NCI-H1105 treated with DMSO at 0.1 percent for 48 hours (cell line): Measurements from ENCODE around the gene RUSF1.

ENCODE experiments used
- DNase-seq: peaks from one replicate; lab custom pipeline; 2025; lab: John Stamatoyannopoulos, UW

Gene RUSF1

DNA sequence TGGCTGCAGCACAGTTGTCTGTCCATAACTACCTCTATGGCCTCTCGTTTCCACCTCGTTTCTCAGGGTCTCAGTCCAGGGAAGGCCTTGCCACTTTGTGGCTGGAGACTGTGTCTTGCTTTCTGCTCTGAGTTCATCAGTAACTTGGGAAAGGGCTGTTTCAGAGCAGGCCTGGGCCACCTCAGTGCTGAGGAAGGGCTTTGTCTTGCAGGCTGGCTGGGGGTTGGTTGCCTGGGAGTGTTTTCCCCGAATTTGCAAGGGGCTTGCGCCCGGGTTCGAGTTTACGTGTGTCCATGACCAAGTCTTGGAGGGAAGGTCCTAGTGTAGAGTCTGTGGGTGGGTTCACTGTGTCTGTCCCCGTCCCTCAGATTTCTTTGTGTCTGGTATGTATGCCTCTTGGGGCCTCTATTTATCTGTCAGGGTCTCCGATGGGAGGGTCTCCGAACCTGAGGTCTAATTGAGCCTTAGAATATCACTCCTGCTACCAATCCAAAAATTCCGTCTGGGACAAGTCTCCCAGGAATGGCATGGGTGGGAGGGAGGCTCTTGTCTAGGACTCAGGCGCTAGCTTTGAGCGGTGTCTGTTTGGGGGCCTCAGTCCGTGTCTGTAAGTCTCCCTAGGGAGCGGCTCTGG lies 36.8 kb downstream of the RUSF1 start:
- no peak for DNase-seq

DNA sequence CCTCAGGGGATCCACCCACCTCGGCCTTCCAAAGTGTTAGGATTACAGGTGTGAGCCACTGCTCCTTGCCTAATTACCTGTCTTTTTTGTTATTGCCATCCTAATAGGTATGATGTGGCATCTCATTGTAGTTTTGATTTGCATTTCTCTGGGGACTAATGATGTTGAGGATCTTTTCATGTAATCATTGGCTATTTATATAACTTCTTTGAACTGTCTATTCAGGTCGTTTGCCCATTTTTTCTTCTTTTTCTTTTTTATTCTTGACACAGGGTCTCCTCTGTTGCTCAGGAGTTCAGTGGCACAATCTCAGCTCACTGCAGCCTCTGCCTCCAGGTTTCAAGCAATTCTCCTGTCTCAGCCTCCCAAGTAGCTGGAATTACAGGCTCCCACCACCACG lies 37.6 kb downstream of the RUSF1 start:
- DNase-seq, result no peak

DNA sequence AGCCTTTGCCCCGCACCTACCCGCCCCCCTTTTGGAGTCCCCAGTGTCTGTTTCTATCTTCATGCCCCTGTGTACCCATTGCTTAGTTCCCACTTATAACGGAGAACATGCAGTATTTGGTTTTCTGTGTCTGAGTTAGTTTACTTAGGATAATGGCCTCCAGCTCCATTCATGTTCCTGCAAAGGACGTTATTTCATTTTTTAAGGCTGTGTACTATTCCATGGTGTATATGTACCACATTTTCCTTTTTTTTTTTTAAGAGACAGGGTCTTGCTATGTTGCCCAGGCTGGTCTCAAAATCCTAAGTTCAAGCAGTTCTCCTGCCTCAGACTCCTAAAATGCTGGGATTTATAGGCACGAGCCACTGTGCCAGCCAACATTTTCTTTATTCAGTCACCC lies 40.3 kb downstream of the RUSF1 start:
- DNase-seq, result no peak

DNA sequence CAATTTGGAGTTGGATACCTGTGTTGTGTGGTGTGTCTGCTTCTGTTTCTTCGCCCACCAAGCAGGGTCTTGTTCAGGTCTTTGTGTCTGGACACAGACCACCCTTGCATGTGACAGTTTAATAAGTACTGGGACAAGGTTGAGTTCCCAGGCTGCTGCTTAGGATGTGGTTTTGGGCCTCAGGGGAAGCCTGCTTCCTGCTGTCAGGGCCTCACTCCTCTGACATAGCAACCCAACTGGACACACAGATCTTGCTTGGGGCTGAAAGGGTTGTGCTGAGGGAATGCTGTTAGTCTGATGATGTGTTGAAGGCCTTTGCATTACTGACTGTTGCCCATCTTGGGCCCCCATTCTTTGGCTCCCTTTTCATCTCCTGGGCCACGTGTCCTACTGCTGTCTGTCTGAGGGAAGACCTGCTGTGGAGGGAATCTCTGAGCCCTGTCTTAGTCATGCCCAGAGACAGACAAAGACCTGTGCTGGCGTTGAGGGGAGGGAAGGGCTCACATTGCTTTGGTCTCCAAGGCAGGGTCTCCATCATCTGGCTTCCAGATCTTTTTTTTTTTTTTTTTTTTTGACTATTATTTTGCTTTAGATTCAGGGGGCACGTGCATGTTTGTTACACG lies 40.9 kb downstream of the RUSF1 start:
- DNase-seq, result no peak

DNA sequence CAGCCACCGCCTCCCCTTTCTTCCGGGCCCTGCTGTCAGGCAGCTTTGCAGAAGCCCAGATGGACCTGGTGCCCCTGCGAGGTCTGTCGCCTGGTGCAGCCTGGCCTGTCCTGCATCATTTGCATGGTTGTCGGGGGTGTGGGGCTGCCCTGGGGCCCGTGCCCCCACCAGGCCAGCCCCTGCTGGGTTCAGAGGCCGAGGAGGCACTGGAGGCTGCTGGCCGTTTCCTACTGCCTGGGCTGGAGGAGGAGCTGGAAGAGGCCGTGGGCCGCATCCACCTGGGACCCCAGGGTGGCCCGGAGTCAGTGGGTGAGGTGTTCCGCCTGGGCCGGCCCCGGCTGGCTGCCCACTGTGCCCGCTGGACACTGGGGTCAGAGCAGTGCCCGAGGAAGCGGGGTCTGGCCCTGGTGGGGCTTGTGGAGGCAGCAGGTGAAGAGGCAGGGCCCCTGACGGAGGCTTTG lies 41.8 kb downstream of the RUSF1 start:
- DNase-seq, result no peak

DNA sequence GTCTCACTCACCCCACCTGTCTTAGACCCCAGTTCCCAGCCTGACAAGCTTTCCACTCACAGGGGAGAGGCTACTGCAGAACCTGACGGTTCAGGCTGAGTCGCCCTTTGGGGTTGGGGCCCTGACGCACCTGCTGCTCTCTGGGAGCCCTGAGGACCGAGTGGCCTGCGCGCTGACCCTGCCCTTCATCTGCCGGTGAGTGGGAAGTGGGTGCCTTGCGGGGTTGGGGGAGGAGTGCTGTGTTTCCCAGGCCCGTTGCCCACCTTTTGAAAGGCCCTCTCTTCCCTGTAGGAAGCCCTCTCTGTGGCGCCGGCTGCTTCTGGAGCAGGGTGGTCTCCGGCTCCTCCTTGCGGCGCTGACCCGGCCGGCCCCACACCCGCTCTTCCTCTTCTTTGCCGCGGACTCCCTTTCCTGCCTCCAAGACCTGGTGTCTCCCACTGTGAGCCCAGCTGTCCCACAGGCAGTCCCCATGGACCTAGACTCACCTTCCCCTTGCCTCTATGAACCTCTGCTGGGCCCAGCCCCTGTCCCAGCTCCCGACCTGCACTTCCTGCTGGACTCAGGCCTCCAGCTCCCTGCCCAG lies 42.3 kb downstream of the RUSF1 start:
- no peak for DNase-seq

DNA sequence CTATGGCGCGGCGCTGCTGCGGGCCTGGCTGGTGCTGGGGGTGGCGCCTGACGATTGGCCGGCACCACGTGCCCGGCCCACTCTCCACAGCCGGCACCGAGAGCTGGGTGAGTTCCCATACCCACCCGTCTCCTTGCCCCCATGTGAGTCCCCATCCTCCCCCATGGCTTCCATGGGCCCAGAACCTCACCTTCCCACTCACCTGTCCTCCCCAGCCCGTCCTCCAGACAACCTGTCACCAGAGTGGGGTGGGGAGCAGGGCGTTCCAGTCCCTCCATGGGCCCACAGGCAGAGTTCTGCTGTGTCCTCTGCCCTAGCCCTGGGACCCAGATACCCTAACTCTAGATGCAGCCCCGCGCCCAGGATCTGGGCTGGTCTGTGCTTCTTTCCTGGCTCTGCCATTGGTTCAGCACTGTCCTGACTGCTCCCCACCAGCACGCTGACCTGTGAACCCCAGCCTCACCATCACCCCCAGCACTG lies 43.4 kb downstream of the RUSF1 start:
- no peak for DNase-seq

DNA sequence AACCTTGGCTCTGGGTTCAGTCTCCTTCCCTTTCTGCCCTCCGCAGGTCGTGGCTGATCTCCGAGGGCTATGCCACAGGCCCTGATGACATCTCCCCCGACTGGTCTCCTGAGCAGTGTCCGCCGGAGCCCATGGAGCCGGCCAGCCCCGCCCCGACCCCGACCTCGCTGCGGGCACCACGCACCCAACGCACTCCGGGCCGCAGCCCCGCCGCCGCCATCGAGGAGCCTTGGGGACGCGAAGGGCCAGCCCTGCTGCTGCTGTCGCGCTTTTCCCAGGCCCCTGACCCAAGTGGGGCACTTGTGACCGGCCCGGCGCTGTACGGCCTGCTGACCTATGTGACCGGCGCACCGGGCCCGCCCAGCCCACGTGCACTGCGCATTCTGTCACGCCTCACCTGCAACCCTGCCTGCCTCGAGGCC lies 43.8 kb downstream of the RUSF1 start:
- DNase-seq, result no peak

DNA sequence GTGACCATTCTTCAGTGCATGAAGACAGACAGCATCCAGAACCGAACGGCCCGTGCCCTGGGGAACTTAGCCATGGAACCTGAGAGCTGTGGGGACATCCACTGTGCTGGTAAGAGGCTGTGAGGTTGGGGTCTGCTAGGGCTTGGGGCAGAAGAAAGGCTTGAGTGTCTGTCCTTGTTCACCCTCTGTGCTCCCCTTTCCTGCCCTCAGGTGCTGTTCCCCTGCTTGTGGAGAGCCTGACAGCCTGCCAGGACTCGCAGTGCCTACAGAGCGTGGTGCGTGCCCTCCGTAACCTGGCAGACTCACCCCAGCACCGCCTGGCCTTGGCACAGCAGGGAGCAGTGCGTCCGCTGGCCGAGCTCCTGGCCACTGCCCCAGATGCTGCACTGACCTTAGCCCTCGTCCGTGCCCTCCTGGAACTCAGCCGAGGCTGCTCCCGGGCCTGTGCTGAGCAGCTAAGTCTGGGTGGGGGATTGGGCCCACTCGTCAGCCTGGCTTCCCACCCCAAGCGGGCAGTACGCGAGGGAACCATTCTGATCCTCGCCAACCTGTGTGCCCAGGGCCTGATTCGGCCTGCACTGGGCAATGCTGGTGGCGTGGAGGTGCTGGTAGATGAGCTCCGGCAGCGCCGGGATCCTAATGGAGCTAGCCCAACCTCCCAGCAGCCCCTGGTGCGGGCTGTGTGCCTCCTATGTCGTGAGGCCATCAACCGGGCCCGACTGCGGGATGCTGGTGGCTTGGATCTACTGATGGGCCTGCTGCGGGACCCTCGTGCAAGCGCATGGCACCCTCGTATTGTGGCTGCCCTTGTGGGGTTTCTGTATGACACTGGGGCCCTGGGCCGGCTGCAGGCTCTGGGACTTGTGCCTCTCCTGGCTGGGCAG lies 46.0 kb downstream of the RUSF1 start:
- no peak for DNase-seq

DNA sequence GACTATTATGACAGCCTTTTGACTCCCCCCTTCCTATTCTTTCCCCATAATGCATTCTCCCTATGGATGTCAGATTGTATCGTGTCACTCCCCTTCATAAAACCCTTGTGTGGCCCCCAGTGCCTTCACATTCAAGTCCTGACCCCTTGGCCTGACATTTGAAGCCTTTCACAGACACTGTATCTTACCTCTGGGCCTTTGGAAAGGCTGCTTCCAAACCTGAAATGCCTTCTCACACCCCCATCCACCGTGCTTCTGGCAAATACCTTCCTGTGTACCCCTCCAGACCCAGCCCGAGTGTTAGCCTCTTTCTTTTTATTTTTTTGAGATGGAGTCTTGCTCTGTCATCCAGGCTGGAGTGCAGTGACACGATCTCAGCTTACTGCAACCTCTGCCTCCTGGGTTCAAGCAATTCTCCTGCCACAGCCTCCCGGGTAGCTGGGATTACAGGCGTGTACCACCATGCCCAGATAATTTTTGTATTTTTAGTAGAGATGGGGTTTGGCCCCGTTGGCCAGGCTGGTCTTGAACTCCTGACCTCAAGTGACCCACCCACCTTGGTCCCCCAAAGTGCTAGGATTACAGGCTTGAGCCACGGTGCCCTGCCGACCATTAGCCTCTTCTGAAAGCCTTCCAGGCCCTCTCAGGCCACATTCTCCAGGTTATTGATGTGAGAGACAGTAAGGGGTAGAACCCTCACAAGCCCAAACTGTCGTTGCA lies 46.8 kb downstream of the RUSF1 start:
- no peak for DNase-seq

DNA sequence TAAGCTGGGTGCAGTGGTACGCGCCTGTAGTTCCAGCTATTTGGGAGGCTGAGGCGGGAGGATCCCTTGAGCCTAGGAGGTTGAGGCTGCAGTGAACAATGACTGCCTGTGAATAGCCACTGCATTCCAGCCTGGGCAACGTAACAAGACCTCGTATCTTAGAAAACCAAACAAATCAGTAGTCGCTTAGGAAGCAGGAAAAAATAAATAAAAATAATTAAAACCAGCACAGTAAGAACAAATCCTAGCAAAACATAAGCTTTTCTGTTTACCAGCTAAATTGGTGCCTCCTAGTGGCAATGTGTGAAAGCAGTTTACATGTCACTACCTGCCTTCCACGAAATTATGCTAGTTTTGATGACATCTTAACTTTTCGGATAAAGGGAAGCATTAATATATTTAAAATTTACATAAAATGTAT lies 47.6 kb downstream of the RUSF1 start:
- no peak for DNase-seq

DNA sequence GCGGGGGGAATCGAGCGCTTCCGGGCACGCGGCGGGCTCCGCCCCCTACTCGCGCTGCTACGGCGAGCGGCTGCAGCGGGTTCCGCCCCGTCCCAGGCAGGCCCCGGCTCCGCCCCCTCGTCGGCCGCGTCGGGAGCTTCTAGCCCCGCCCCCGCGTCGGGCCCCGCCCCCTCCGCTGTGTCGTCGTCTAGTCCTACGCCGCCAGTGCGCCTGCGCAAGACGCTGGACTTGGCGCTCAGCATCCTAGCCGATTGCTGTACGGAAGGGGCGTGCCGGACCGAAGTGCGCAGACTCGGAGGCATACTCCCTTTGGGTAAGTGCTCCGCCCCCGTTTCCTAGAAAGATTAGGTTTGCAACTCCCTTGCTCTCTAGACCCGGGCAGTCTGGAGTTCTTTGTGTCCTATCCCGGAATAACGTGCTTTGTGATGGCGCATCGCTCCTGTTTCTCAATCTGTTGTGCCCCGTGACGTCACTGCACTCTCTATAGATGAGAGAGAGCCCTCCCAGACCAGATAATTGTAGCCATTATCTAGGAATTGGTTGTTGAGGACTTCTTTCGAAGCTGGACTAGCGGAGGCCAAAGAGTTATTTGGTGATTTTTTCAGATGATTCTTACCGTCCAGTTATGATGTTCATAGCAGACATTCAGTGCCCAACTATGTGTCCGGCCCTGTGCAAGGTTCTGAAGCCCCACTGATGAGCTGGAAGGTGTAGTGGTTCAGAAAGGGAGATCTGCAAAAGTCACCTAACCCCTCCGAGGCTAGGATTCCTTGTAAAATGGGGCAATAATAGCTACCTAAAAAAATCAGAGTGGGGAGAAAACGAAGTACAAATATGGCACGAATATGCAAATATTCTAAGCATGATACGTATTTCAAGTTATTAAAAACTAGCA lies 48.3 kb downstream of the RUSF1 start:
- DNase-seq, result peak; percentile 97

DNA sequence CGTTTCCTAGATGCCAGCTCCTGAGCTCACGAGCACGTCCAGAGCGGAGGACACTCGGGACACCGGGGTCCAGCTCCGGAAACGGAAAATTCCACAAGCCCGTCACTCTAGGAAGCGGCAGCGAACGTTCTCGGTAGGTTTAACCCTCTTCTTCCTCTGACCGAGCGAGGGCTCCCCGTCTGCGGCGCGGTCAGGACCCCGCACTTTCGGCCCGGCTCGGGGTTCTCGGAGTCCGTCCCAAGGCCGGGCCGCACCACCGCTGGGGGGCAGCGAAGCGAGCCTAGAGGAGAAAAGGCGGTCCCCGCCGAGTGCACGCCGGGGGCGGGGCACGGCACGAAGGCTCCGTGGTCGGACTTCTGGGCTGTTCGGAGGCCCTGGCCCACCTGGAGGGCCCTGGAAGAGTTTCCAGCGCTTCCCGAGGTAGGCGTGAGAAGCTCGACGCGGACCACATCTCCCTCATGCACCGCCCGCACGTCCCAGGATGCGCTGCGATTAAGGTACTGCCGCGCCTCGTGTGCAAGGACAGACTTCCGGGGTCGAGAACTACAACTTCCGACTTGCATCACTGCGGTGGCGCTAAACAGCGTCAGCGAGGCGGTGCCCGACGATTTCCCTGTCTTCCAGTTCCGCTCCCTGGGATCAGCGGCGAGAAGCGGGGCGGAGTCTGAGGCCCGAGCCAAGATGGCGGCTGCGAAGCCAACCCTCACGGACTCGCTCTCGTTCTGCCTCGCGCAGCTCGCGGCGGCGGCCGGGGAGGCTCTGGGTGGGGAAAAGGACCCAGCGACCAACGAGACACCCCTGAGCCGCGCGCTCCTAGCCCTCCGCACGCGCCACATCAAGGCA lies 49.1 kb downstream of the RUSF1 start, which contains the start of gene ARMC5:
TSS of gene ARMC5 (plus strand) at position 658 of the 843 bp plus-strand sequence. CDS start at position 682, 24 bp downstream.
- peak; percentile 95 for DNase-seq

DNA sequence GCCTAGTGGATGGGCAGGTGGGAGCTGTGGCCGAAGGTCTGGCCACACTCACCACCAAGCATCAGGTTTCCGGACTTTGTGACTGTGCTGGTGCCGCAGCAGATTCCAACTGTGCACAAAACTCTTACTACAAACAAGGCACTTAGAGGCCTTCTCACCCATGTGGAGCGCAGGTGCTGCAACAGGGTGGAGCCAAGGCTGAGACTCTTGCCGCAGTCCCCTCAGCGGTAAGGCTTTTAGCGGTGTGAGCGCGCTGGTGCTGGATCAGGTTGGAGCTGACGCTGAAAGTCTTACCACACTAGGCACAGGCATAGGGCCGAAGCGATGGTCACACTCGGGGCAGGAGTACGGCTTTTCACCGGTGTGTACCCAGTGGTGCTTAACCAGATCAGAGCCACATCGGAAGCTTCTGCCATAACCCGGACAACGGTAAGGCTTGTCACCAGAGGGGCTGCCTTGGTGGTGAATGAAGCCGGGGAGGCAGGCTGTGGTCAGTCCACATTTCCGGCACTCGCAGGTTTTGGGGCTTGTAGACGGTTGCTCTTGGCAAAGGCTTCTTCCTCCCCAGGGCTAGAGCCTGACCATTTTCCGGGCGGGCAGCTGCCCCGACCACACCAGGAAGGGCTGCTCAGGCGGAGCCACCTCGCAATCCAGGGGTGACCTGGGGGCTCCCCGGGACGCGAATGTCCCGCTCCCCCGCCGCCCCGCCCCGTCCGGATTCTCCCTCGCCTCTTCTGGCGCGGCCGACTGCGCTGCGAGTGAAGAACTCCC lies 49.9 kb downstream of the RUSF1 start:
- DNase-seq, result no peak

DNA sequence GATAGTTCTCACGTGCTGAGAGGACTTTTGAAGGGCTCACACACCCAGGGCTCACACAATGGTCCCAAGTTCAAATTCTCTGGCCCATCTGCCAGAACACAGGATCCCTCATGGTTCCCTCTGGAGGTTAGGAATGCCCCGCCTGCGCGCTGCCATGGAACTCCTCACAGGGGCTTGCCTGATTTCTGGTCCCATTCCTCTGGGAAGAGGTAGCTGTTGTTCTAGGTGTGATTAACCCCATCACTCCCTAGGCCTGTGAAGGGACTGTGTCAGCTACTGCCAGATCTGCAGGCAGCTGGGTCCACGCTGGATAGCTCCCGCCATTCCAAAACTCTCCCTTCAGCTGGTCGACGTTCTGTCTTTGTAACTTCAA lies 51.2 kb downstream of the RUSF1 start:
- DNase-seq, result no peak

DNA sequence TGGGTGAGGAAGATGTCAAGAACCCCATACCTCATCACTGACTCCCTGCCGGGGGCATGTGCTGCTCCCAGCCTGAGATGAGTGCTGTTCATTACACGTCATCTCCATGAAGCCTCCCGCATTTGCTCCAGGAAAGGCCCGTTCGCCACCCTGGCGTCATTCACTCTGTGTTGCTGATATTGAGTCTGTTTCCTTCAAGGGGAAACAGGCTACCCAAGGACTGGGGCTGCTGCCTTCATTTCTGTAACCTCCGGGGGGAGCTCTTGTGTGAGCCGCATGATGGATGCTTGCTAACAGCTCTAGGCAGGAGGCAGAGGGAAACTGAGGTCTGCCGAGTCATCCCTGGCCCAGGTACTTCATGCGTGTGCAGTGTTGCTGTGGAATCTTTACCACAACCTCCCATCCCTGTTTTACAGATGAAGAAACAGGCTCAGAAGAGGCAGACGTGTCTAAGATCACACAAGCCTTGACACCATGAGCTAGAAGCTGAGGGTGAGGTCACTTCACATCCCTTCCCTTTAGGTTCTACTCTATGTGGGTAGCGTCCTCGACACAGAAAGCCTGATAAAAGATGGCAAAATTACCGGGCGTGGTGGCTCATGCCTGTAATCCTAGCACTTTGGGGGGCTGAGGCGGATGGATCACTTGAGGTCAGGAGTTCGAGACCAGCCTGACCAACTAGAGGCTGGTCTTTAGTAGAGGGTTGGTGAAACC lies 52.4 kb downstream of the RUSF1 start:
- DNase-seq, result no peak

DNA sequence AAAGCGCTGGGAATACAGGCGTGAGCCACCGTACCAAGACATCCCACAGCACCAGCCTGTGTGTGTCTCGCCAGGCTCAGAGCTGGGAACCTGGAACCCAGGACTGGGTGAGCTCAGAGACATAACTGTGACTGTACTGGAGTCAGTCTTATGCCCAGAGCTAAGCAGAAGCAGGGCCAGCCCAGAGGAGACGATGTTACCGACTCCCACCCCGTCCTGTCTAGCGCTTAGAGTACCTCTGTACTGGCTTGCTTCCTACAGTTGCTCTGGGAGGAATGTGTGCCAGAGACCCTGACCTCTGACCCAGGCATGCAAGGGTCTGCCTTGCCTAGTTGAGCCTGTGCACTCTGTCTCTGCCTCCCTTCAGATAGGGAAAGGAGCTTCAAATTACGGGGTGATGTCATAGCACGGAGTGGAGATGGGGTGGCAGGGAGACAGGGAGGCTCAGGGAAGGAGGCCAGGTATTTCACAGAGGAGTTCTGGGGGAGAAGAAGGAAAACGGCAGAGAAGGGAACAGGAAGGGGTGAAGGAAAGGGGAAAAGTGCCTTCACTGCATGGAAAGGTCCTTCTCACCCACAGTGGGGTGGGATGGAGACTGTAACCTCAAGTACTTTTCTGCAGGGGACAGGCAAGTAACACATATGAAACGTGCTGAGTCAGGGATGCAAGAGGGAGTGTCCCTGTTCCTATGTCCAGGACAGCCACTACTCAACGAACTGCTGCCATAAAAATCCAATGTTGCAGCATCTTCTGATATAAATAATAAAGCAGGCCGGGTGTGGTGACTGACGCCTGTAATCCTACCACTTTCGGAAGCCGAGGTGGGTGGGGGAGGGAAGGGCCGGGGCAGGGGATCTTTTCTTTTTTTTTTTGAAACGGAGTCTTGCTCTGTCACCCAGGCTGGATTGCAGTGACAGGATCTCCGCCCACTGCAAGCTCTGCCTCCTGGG lies 54.7 kb downstream of the RUSF1 start:
- no peak for DNase-seq
